ENCODE results near the gene MAP4.

MAP4 gene

DNA sequence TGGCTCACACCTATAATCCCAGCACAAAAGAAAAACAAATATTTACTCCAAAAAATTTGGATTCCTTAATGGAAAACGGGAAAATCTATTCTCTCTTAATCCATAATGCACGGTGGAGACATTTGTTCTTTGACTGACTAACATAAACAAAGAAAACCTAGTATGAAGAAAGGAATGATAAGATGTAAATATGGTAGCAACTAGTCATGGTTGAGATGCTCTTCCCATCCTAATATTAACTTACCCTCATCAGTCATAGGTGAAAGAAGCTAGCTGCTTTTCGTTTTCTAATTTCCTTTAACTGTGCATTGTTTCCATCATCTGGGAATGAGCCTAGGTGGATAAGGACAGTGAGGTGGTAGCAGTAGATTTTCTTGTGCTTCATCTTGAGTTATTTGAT lies 22.0 kb downstream of the MAP4 start:
- Histone ChIP-seq H3K4me3 (ENCODE audit: low read depth, low read length) (no peak overlapping the region), H3K27ac (ENCODE audit: extremely low read depth, low read depth, low read length) (no peak overlapping the region), H3K4me1 (ENCODE audit: control insufficient read depth, insufficient read depth, low read length) (no peaks in the 10 kb centered on the region), H3K9me3 (ENCODE audit: control insufficient read depth, insufficient read depth, low read depth, low read length) (no peaks in the 10 kb centered on the region), H3K36me3 (ENCODE audit: control insufficient read depth in 2 of 2, insufficient read depth in 1 of 2, low read length in 2 of 2) (peaks cover 0 to 33% of the 10 kb centered on the region in 2 experiments; a peak in 2 of 3 replicates)
- TF ChIP-seq YY2 (tag by site-specific recombination; IDR thresholded peaks at IDR 0.05) (no peak), ZBTB48 (tag by site-specific recombination; IDR thresholded peaks at IDR 0.05) (no peak), ZIC2 (tag by site-specific recombination; IDR thresholded peaks at IDR 0.05) (no peak), ZNF624 (tag by site-specific recombination; IDR thresholded peaks at IDR 0.05) (no peak)
- TF ChIP-seq, protein P1, sequence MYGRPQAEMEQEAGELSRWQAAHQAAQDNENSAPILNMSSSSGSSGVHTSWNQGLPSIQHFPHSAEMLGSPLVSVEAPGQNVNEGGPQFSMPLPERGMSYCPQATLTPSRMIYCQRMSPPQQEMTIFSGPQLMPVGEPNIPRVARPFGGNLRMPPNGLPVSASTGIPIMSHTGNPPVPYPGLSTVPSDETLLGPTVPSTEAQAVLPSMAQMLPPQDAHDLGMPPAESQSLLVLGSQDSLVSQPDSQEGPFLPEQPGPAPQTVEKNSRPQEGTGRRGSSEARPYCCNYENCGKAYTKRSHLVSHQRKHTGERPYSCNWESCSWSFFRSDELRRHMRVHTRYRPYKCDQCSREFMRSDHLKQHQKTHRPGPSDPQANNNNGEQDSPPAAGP (tag by site-specific recombination; IDR thresholded peaks at IDR 0.05) = no peak
- TF ChIP-seq, protein P2, sequence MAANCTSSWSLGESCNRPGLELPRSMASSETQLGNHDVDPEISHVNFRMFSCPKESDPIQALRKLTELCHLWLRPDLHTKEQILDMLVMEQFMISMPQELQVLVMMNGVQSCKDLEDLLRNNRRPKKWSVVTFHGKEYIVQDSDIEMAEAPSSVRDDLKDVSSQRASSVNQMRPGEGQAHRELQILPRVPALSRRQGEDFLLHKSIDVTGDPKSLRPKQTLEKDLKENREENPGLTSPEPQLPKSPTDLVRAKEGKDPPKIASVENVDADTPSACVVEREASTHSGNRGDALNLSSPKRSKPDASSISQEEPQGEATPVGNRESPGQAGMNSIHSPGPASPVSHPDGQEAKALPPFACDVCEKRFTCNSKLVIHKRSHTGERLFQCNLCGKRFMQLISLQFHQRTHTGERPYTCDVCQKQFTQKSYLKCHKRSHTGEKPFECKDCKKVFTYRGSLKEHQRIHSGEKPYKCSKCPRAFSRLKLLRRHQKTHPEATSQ (tag by site-specific recombination; IDR thresholded peaks at IDR 0.05) = no peak
- POLR2A ChIA-PET = no interaction called here
- CTCF ChIA-PET = no interaction called here

DNA sequence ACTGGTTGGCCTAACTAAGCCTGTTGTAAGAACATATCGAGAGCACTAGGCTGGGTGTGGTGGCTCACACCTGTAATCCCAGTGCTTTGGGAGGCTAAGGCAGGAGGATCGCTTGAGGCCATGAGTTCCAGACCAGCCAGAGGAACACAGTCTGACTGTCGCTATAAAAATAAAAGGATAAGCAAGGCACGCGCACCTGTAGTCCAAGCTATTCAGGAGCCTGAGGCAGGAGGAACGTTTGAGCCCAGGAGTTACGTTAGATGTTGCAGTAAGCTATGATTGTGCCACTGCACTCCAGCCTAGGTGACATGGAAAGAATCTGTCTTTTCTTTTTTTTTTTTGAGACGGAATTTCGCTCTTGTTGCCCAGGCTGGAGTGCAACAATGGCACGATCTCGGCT lies 24.9 kb downstream of the MAP4 start:
- H3K4me1 ChIP-seq (ENCODE audit: control insufficient read depth, insufficient read depth, low read length) = no peaks in the 10 kb centered on the region
- no peaks in the 10 kb centered on the region for H3K9me3 ChIP-seq (ENCODE audit: control insufficient read depth, insufficient read depth, low read depth, low read length)
- no peak overlapping the region for H3K4me3 ChIP-seq (ENCODE audit: low read depth, low read length)
- TF ChIP-seq MYNN (tag by site-specific recombination; IDR thresholded peaks at IDR 0.05; ENCODE audit: borderline replicate concordance) = no peak
- TF ChIP-seq, protein P3, sequence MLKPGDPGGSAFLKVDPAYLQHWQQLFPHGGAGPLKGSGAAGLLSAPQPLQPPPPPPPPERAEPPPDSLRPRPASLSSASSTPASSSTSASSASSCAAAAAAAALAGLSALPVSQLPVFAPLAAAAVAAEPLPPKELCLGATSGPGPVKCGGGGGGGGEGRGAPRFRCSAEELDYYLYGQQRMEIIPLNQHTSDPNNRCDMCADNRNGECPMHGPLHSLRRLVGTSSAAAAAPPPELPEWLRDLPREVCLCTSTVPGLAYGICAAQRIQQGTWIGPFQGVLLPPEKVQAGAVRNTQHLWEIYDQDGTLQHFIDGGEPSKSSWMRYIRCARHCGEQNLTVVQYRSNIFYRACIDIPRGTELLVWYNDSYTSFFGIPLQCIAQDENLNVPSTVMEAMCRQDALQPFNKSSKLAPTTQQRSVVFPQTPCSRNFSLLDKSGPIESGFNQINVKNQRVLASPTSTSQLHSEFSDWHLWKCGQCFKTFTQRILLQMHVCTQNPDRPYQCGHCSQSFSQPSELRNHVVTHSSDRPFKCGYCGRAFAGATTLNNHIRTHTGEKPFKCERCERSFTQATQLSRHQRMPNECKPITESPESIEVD (tag by site-specific recombination; IDR thresholded peaks at IDR 0.05) = no peak
- TF ChIP-seq ZSCAN16 (tag by site-specific recombination; IDR thresholded peaks at IDR 0.05) = no peak
- TF ChIP-seq WT1 (tag by site-specific recombination; IDR thresholded peaks at IDR 0.05) = no peak
- no peak for TF ChIP-seq ZNF175 (tag by site-specific recombination; IDR thresholded peaks at IDR 0.05)
- TF ChIP-seq, protein P4, sequence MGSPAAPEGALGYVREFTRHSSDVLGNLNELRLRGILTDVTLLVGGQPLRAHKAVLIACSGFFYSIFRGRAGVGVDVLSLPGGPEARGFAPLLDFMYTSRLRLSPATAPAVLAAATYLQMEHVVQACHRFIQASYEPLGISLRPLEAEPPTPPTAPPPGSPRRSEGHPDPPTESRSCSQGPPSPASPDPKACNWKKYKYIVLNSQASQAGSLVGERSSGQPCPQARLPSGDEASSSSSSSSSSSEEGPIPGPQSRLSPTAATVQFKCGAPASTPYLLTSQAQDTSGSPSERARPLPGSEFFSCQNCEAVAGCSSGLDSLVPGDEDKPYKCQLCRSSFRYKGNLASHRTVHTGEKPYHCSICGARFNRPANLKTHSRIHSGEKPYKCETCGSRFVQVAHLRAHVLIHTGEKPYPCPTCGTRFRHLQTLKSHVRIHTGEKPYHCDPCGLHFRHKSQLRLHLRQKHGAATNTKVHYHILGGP (tag by site-specific recombination; IDR thresholded peaks at IDR 0.05) = no peak
- TF ChIP-seq, protein P5, sequence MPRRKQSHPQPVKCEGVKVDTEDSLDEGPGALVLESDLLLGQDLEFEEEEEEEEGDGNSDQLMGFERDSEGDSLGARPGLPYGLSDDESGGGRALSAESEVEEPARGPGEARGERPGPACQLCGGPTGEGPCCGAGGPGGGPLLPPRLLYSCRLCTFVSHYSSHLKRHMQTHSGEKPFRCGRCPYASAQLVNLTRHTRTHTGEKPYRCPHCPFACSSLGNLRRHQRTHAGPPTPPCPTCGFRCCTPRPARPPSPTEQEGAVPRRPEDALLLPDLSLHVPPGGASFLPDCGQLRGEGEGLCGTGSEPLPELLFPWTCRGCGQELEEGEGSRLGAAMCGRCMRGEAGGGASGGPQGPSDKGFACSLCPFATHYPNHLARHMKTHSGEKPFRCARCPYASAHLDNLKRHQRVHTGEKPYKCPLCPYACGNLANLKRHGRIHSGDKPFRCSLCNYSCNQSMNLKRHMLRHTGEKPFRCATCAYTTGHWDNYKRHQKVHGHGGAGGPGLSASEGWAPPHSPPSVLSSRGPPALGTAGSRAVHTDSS (tag by site-specific recombination; IDR thresholded peaks at IDR 0.05) = no peak
- no peak for TF ChIP-seq OVOL3 (tag by site-specific recombination; IDR thresholded peaks at IDR 0.05)
- TF ChIP-seq ZNF677 (tag by site-specific recombination; IDR thresholded peaks at IDR 0.05) = no peak
- TF ChIP-seq ZNF544 (tag by site-specific recombination; IDR thresholded peaks at IDR 0.05) = no peak
- no peak for TF ChIP-seq SP2 (tag by site-specific recombination; IDR thresholded peaks at IDR 0.05)
- TF ChIP-seq, protein P6, sequence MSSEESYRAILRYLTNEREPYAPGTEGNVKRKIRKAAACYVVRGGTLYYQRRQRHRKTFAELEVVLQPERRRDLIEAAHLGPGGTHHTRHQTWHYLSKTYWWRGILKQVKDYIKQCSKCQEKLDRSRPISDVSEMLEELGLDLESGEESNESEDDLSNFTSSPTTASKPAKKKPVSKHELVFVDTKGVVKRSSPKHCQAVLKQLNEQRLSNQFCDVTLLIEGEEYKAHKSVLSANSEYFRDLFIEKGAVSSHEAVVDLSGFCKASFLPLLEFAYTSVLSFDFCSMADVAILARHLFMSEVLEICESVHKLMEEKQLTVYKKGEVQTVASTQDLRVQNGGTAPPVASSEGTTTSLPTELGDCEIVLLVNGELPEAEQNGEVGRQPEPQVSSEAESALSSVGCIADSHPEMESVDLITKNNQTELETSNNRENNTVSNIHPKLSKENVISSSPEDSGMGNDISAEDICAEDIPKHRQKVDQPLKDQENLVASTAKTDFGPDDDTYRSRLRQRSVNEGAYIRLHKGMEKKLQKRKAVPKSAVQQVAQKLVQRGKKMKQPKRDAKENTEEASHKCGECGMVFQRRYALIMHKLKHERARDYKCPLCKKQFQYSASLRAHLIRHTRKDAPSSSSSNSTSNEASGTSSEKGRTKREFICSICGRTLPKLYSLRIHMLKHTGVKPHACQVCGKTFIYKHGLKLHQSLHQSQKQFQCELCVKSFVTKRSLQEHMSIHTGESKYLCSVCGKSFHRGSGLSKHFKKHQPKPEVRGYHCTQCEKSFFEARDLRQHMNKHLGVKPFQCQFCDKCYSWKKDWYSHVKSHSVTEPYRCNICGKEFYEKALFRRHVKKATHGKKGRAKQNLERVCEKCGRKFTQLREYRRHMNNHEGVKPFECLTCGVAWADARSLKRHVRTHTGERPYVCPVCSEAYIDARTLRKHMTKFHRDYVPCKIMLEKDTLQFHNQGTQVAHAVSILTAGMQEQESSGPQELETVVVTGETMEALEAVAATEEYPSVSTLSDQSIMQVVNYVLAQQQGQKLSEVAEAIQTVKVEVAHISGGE (tag by site-specific recombination; conservative IDR thresholded peaks at IDR 0.05; ENCODE audit: low read depth) = no peak
- TF ChIP-seq ZBTB8A (tag by site-specific recombination; IDR thresholded peaks at IDR 0.05) = no peak
- H3K27ac ChIP-seq (ENCODE audit: extremely low read depth, low read depth, low read length) = no peak overlapping the region
- peaks cover 0 to 32% of the 10 kb centered on the region in 2 experiments; a peak in 2 of 3 replicates for H3K36me3 ChIP-seq (ENCODE audit: control insufficient read depth in 2 of 2, insufficient read depth in 1 of 2, low read length in 2 of 2)
- ChIA-PET CTCF (interaction anchor here (0.6 to 1.4 kb wide), 5 partner anchors 8 to 142 kb away, joined by 3 to 5 read pairs (median 4); no protein-coding TSS in a partner anchor), POLR2A (no interaction called here)

All from HEK293 (cell line).